NCI-H187 treated with DMSO at 0.1 percent for 48 hours (cell line): ENCODE results near the gene LRRC15.

Experiments used
- DNase-seq: peaks from one replicate; lab custom pipeline; 2025; lab: John Stamatoyannopoulos, UW

Gene LRRC15

DNA sequence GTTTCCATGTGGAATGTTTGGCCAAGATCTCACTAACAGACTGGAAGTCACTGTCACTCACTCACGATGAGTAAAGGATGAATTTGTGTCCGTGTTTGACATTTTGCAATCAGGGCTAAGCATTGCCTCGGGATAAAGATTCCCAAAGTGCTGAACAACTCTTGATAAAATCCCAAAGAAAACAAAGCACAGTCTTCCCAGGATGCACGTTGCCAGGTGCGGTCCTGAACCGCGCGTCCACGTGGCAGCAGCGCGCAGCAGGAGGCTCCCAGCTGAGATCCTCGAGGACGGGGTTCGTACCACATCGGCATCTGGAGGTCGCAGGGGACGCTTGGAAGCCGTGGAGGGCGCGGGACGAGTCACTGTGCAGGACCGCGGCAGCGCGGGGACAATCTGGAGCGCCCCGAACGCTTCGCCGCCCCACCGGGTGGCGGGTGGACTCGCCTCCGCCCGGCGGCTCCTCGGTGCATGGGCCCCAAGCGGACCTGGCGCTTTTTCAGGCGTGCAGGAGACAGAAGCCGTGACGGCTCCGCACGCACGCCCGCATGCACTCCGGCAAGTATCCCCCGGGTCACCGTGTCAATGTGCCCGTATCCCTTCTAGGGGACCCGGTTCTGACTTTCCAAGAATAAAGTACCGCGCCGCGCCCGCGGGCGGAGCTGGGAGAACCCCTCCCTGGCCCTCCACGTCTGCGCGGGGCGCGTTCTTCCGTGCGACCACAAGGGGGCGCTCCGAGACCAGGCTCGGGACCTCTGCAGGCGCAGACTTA lies 36.1 kb downstream of the LRRC15 start:
- DNase-seq, result no peak

- no peak for DNase-seq
These were observed 36.7 kb downstream of the LRRC15 start for GRCh38 chr3:194332858-194333211.

DNA sequence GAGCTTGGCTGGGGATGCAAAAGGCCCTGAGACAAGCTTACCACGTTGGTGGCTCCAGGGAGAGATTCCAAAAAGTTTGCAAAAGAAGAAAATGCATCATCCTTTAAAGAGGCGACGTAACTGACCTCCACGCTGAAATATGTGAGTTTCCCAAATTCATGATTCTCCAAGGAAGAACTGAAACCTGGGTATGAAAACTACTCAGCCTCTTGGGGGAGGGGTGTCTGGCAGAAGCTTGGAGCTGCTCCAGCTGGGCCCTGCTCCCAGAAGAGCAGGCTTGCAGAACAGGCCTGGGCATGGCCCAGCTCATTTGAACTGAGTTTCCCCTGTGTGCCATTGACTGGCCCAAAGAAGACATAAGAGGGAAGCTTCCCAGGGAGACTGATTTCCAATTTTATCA lies 39.0 kb downstream of the LRRC15 start:
- no peak for DNase-seq

DNA sequence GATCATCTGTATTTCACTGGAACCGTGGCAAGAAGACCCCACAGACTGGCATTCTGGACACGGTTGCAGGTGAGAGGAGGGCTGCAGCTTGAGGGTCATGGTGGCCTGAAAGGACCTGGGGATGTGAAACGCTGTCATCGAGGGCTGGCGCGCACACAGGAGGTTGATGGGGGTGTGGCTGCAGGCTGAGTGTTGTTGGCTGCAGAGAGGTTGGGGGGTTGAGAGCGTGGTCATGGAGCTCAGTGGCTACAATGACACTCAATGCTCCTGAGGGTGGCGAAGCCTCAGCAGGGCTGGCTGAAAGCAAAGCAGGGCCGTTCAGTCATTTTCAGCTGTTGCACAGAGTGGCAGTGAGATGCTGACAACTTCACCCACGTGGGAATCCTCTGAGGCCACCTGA lies 39.4 kb downstream of the LRRC15 start:
- no peak for DNase-seq

DNA sequence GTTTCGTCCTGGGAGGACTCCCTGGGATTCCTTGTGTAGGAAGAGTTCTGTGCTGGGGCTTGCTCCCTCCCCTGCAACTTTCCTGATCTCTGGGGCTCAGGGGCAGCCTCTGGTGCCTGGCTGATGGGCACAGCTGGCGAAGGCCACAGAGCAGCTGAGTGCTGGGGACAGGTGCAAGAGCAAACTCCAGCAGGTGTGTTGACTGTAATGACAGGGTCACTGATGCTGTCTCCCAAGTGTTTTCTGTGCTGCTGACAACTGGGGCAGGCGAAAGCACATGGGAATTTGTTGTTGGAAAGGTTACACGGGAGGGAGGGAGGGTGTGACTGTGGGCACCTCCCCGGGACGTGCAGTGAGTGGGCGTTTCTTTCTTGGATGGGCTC lies 40.0 kb downstream of the LRRC15 start:
- no peak for DNase-seq

DNA sequence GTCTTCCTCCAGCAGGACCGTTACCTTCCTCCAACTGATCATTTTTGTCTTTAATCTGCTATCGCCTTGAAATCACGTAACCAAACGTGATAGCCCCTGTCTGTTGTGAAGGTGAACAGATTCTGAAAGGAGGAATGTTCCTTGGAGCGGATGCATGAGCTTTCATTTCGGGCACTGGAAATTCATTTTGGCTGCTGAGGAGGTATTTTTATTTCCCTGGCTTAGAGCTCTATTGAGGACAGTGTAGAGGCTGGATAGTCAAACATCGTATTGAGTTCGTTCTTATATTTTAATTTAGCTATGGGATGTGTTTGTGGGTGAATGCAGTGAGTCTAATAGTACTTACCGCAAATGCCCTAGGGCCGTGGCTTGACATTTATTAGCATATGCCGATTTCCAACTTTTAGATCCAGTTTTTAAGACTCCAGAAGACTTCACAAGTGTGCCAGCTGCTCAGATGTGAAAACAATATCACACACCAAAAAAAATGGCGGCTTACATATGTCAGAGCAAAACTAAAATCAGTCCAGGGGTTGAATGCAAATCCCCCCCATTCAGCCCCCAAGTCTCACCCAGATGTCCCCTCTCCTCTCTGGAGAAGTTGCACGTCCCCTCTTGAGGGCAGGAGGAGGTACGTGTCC lies 40.5 kb downstream of the LRRC15 start:
- no peak for DNase-seq

- DNase-seq, result no peak
These were observed 41.4 kb downstream of the LRRC15 start for GRCh38 chr3:194328053-194328657.

DNA sequence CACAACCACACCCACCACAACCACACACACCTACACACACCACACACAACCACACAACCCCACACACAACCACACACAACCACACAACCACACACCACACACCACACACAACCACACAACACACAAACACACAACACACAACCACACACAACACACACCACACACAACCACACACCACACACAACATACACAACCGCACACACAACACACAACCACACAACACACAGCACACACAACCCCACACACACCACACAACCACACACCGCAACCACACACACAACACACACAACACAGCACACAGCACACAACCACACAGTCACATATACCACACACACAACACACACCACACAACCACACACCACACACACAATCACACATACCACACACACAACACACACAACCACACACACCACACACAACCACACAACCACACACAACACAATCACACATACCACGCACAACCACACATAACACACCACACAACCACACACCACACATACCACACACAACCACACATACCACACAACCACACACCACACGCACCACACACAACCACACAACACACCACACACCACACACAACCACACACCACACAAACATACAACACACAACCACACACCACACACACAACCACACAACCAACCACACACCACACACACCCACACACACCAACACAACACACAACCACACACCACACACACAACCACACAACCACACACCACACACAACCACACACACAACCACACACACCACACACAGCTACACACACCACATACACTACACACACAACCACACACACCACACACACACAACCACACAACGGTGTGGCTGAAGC lies 42.1 kb downstream of the LRRC15 start:
- DNase-seq, result no peak

DNA sequence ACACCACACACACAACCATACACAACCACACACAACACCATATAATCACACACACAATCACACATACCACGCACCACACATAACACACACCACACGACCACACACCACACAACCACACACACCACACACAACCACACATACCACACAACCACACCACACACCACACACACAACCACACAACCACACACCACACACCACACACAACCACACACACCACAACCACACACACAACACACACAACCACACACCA lies 42.6 kb downstream of the LRRC15 start:
- no peak for DNase-seq

- DNase-seq, result no peak
These were observed 43.2 kb downstream of the LRRC15 start for GRCh38 chr3:194326192-194326967.

GRCh38 chr3:194325424-194326153 lies 44.0 kb downstream of the LRRC15 start:
- DNase-seq, result no peak

GRCh38 chr3:194324823-194325327 lies 44.7 kb downstream of the LRRC15 start:
- DNase-seq, result no peak

- DNase-seq, result no peak
These were observed 45.5 kb downstream of the LRRC15 start for GRCh38 chr3:194323785-194324735.

- DNase-seq, result no peak
These were observed 46.8 kb downstream of the LRRC15 start for GRCh38 chr3:194322678-194323211.

- DNase-seq, result no peak
These were observed 47.6 kb downstream of the LRRC15 start for GRCh38 chr3:194321693-194322640.

DNA sequence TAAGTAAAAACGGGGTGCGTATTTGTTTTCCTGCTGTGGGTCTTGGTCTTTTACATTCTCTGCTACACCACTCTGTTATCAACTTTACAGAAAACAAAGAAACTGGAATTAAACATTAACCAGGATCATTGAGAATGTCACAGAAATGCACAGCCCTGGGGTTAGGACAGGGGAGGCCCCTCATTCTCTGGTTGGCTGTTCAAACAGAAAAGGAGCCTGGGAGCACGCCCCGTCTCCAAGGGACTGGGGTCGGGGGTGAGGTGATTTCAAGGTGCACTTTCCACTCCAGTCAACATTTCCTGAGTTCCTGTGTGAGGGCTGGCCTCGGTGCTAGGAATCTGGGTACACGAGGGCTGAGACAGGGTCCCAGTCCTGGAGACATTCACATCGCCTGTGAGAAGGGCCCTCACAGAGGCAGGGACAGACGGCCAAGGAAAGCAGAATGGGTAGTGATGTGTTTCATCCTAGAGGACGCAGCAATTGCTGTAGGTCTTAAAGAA lies 48.7 kb downstream of the LRRC15 start:
- no peak for DNase-seq

DNA sequence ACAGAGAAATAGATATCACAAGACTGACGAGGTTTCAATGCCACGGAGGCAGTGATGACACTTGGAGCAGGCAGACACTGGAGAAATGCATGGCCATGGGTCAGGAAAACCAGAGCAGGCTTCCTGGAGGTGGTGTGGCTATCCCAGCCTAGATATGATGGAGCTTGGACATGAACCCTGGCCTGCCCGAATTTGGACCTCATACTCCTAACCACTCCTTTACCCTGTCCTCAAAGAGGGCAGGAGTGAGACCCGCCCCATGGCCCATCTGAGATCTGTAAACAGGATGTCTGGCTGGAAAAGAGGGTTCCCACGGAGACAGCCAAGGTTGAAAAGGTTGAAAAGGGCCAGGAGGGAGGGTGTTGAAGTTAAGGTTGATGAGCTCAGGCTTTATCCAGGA lies 49.4 kb downstream of the LRRC15 start:
- DNase-seq, result no peak

DNA sequence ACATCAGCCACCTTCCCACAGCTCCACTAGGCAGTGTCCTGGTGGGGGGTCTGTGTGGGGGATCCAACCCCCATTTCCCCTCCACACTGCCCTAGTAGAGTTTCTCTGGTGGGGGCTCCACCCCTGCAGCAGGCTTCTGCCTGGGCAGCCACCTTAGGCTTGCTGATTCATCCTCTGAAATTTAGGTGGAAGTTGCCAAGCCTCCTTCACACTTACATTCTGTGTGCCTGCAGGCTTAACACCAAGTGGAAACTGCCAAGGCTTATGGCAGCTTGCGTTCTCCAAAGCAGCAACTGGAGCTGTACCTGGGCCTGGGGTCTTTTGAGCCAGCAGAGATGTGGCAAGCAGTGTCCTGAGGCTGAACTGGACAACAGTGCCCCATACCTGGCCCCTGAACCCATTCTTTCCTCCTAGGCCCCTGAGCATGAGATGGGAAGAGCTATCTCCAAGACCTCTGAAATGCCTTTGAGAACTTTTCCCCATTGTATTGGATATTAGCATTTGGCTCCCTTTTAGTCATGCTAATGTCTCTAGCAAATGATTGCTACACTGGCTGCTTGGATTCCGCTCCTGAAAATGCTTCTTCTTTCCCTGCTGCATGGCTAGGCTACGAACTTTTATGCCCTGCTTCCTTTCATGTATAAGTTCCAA lies 50.9 kb downstream of the LRRC15 start:
- DNase-seq, result no peak
